ENCODE data around the gene RBP4. TPM values are rescaled to one million over a fixed set of nuclear protein-coding genes. Genes with fewer than 3 reads are reported as not detected.

Gene RBP4
- total and polyA plus RNA-seq, 9 donors: 0.81 to 6.7 (median 4.0) TPM; not detected in 1

GRCh38 chr10:93628858-93629257 lies 27.8 kb upstream of the RBP4 start:
- no peaks in the 10 kb centered on the region for H3K36me3 ChIP-seq
- intact Hi-C loops (cut with DNase I): no loop called here
- TF ChIP-seq, protein P1, sequence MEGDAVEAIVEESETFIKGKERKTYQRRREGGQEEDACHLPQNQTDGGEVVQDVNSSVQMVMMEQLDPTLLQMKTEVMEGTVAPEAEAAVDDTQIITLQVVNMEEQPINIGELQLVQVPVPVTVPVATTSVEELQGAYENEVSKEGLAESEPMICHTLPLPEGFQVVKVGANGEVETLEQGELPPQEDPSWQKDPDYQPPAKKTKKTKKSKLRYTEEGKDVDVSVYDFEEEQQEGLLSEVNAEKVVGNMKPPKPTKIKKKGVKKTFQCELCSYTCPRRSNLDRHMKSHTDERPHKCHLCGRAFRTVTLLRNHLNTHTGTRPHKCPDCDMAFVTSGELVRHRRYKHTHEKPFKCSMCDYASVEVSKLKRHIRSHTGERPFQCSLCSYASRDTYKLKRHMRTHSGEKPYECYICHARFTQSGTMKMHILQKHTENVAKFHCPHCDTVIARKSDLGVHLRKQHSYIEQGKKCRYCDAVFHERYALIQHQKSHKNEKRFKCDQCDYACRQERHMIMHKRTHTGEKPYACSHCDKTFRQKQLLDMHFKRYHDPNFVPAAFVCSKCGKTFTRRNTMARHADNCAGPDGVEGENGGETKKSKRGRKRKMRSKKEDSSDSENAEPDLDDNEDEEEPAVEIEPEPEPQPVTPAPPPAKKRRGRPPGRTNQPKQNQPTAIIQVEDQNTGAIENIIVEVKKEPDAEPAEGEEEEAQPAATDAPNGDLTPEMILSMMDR (IDR thresholded peaks at IDR 0.05): no peak
- TF ChIP-seq EP300 (IDR thresholded peaks at IDR 0.05) (no peak), POLR2A (IDR thresholded peaks at IDR 0.05) (no peak)
- no peaks in the 10 kb centered on the region for H3K27me3 ChIP-seq
- H3K9me3 ChIP-seq: no peaks in the 10 kb centered on the region
- no peak overlapping the region for H3K4me3 ChIP-seq
- H3K27ac ChIP-seq: no peak overlapping the region
- no peaks in the 10 kb centered on the region for H3K4me1 ChIP-seq (ENCODE audit: insufficient read depth)
- 69 to 73% (median 69%) methylated on average over 4 of the region's 4 CpGs for WGBS, 3 donors
- DNase-seq: no peak

- no peak overlapping the region for H3K27ac ChIP-seq
- WGBS, 3 donors: 89 to 95% (median 95%) methylated on average over 1 of the region's 1 CpG
- no peak for DNase-seq
- H3K4me3 ChIP-seq: no peak overlapping the region
- H3K36me3 ChIP-seq: no peaks in the 10 kb centered on the region
- intact Hi-C loops (cut with DNase I): no loop called here
- TF ChIP-seq POLR2A (IDR thresholded peaks at IDR 0.05): no peak
- H3K9me3 ChIP-seq: no peaks in the 10 kb centered on the region
- H3K4me1 ChIP-seq (ENCODE audit: insufficient read depth): no peaks in the 10 kb centered on the region
- no peaks in the 10 kb centered on the region for H3K27me3 ChIP-seq
These were observed 21.9 kb upstream of the RBP4 start for GRCh38 chr10:93622942-93623341.

GRCh38 chr10:93620925-93621324 lies 19.9 kb upstream of the RBP4 start:
- H3K36me3 ChIP-seq: no peaks in the 10 kb centered on the region
- H3K4me1 ChIP-seq (ENCODE audit: insufficient read depth): no peaks in the 10 kb centered on the region
- 72 to 82% (median 73%) methylated on average over 7 of the region's 7 CpGs for WGBS, 3 donors
- H3K27ac ChIP-seq: no peak overlapping the region
- H3K27me3 ChIP-seq: no peaks in the 10 kb centered on the region
- TF ChIP-seq, protein P1 (IDR thresholded peaks at IDR 0.05): no peak
- TF ChIP-seq EP300 (IDR thresholded peaks at IDR 0.05): no peak
- TF ChIP-seq POLR2A (IDR thresholded peaks at IDR 0.05): no peak
- no peak overlapping the region for H3K4me3 ChIP-seq
- H3K9me3 ChIP-seq: no peaks in the 10 kb centered on the region
- DNase-seq: no peak
- intact Hi-C loops (cut with DNase I): no loop called here

GRCh38 chr10:93615576-93616235 lies 14.7 kb upstream of the RBP4 start:
- DNase-seq: no peak
- no peaks in the 10 kb centered on the region for H3K9me3 ChIP-seq
- WGBS, 3 donors: 83 to 86% (median 83%) methylated on average over 9 of the region's 9 CpGs
- intact Hi-C loops (cut with DNase I): no loop called here
- H3K36me3 ChIP-seq: no peaks in the 10 kb centered on the region
- H3K27ac ChIP-seq: no peak overlapping the region
- no peak overlapping the region for H3K4me3 ChIP-seq
- H3K4me1 ChIP-seq (ENCODE audit: insufficient read depth): no peaks in the 10 kb centered on the region
- no peaks in the 10 kb centered on the region for H3K27me3 ChIP-seq
- TF ChIP-seq, protein P1 (IDR thresholded peaks at IDR 0.05): no peak
- no peak for TF ChIP-seq EP300 (IDR thresholded peaks at IDR 0.05)
- no peak for TF ChIP-seq POLR2A (IDR thresholded peaks at IDR 0.05)

DNA sequence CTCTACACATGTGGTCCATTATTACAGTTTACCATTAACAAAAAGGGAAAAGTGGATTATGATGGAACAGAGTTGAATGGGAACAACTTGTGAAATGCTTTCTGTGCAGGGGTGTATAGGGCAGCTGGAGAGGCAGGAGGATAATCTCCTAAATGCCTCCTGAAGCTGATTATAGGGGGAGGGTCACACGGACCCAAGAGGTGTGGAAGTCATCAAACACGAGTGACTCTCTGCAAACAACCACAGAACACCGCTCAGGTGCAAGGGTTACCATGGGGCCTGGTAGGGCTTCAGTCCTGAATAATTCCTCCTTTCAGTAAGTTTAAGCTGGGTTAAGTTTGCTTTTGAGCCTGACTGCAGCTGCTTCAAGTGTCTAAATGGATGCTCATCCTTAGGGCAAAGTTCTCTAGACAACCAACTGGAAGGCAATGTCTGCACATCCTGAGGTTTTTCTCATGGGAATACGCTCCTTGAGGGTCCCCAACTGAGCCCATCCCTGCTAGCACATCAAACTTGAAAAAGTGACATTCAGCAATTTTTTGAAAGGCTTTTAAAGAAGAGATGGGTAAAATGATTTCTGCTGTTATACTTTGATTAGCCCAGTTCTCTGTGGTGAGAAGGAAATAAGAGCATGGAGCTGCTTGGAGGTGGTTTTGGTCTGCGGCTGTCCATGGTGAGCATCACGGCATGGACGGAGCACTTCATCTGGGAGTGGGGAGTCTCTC lies 13.2 kb upstream of the RBP4 start:
- no peak for DNase-seq
- H3K36me3 ChIP-seq: no peaks in the 10 kb centered on the region
- H3K9me3 ChIP-seq: no peaks in the 10 kb centered on the region
- WGBS, 3 donors: 70 to 72% (median 71%) methylated on average over 7 of the region's 7 CpGs
- intact Hi-C loops (cut with DNase I): no loop called here
- H3K4me1 ChIP-seq (ENCODE audit: insufficient read depth): no peaks in the 10 kb centered on the region
- H3K27me3 ChIP-seq: no peaks in the 10 kb centered on the region
- TF ChIP-seq, protein P1 (IDR thresholded peaks at IDR 0.05): no peak
- TF ChIP-seq POLR2A (IDR thresholded peaks at IDR 0.05) (no peak), EP300 (IDR thresholded peaks at IDR 0.05) (no peak)
- no peak overlapping the region for H3K4me3 ChIP-seq
- H3K27ac ChIP-seq: no peak overlapping the region
